H9 (cell line): ENCODE results near the gene MEA1. TPM values are rescaled to one million over a fixed set of nuclear protein-coding genes. Genes with fewer than 3 reads are reported as not detected.

Experiments
- DNase-seq: peaks from one replicate; pipeline ENCODE4 v3.0.0-alpha.2; 2017
- H2AFZ ChIP-seq: one replicate; pipeline ENCODE4 v1.6.1; 2013; ENCODE audit warnings: mild to moderate bottlenecking, low read length, control low read depth, moderate library complexity
- H2AK5ac ChIP-seq: 2 replicates; pipeline ENCODE4 v1.6.1; 2013; ENCODE audit warnings: low read length, control low read depth, mixed read lengths; ENCODE audit not compliant: insufficient read length
- H2BK120ac ChIP-seq: one replicate; pipeline ENCODE4 v1.6.1; 2013; ENCODE audit warnings: low read depth, mild to moderate bottlenecking, low read length, control low read depth, inconsistent platforms; ENCODE audit not compliant: poor library complexity, severe bottlenecking
- H2BK12ac ChIP-seq: 2 replicates; pipeline ENCODE4 v1.6.1; 2013; ENCODE audit warnings: low read length, control low read depth, mixed read lengths, low read depth; ENCODE audit not compliant: insufficient read length
- H2BK15ac ChIP-seq: 2 replicates; pipeline ENCODE4 v1.6.1; 2013; ENCODE audit warnings: low read depth, low read length, control low read depth
- H2BK20ac ChIP-seq: one replicate; pipeline ENCODE4 v1.6.1; 2013; ENCODE audit warnings: low read depth, mild to moderate bottlenecking, low read length, control low read depth, inconsistent platforms; ENCODE audit not compliant: poor library complexity, severe bottlenecking
- H2BK5ac ChIP-seq: 2 replicates; pipeline ENCODE4 v1.6.1; 2013; ENCODE audit warnings: low read length, control low read depth, mixed read lengths; ENCODE audit not compliant: insufficient read length
- H3K14ac ChIP-seq: 2 replicates; pipeline ENCODE4 v1.6.1; 2013; ENCODE audit warnings: low read length, control low read depth; ENCODE audit not compliant: insufficient read depth
- H3K18ac ChIP-seq: 2 replicates; pipeline ENCODE4 v1.6.1; 2013; ENCODE audit warnings: low read depth, mild to moderate bottlenecking, mixed read lengths, low read length, control low read depth; ENCODE audit not compliant: insufficient read length
- H3K23ac ChIP-seq: 2 replicates; pipeline ENCODE4 v1.6.1; 2013; ENCODE audit warnings: low read length, control low read depth, mixed read lengths, low read depth; ENCODE audit not compliant: insufficient read length
- H3K23me2 ChIP-seq: 2 replicates; pipeline ENCODE4 v1.6.1; 2013; ENCODE audit warnings: low read depth, mild to moderate bottlenecking, mixed read lengths, low read length, control low read depth; ENCODE audit not compliant: insufficient read length, poor library complexity, severe bottlenecking
- H3K27ac ChIP-seq: 2 replicates; pipeline ENCODE4 v1.5.1; 2013; ENCODE audit warnings: low read length, control low read depth, mixed read lengths, low read depth; ENCODE audit not compliant: insufficient read length
- H3K27me3 ChIP-seq: 2 replicates; pipeline ENCODE4 v1.6.1; 2013; ENCODE audit warnings: low read length, control low read depth, inconsistent platforms; ENCODE audit not compliant: insufficient read depth
- H3K4ac ChIP-seq: 2 replicates; pipeline ENCODE4 v1.6.1; 2013; ENCODE audit warnings: low read depth, mild to moderate bottlenecking, control low read depth, inconsistent platforms, low read length, moderate library complexity
- H3K4me1 ChIP-seq: 2 replicates; pipeline ENCODE4 v1.6.1; 2013; ENCODE audit warnings: low read length, control low read depth, inconsistent platforms; ENCODE audit not compliant: insufficient read depth
- H3K4me2 ChIP-seq: 2 replicates; pipeline ENCODE4 v1.6.1; 2013; ENCODE audit warnings: low read length, control low read depth, mixed read lengths; ENCODE audit not compliant: insufficient read length, insufficient read depth
- H3K56ac ChIP-seq: 2 replicates; pipeline ENCODE4 v1.6.1; 2013; ENCODE audit warnings: low read depth, mild to moderate bottlenecking, mixed read lengths, low read length, control low read depth; ENCODE audit not compliant: insufficient read length
- H3K79me1 ChIP-seq: 2 replicates; pipeline ENCODE4 v1.6.1; 2013; ENCODE audit warnings: low read depth, mild to moderate bottlenecking, moderate library complexity, low read length, control low read depth, inconsistent platforms; ENCODE audit not compliant: insufficient read depth, poor library complexity, severe bottlenecking
- H3K79me2 ChIP-seq: 2 replicates; pipeline ENCODE4 v1.6.1; 2013; ENCODE audit warnings: low read length, control low read depth, inconsistent platforms; ENCODE audit not compliant: insufficient read depth
- H3K9ac ChIP-seq: 2 replicates; pipeline ENCODE4 v1.6.1; 2013; ENCODE audit warnings: low read length, control low read depth, mixed read lengths; ENCODE audit not compliant: insufficient read length; ENCODE audit errors: extremely low read depth
- H3K9me3 ChIP-seq: one replicate; pipeline ENCODE4 v1.6.1; 2013; ENCODE audit warnings: low read depth, low read length, inconsistent platforms; ENCODE audit not compliant: control insufficient read depth
- H3T11ph ChIP-seq: one replicate; pipeline ENCODE4 v1.6.1; 2013; ENCODE audit warnings: mild to moderate bottlenecking, low read length, control low read depth, inconsistent platforms
- H4K20me1 ChIP-seq: one replicate; pipeline ENCODE4 v1.6.1; 2013; ENCODE audit not compliant: control insufficient read depth, insufficient read length, insufficient read depth
- H4K5ac ChIP-seq: 2 replicates; pipeline ENCODE4 v1.6.1; 2013; ENCODE audit warnings: low read depth, mild to moderate bottlenecking, mixed read lengths, low read length, control low read depth; ENCODE audit not compliant: insufficient read length
- H4K8ac ChIP-seq: replicated peaks from 2 replicates; pipeline ENCODE4 v1.6.1; 2013; ENCODE audit warnings: low read length, control low read depth, mixed read lengths, low read depth; ENCODE audit not compliant: insufficient read length
- H4K91ac ChIP-seq: 2 replicates; pipeline ENCODE4 v1.6.1; 2013; ENCODE audit warnings: low read depth, mild to moderate bottlenecking, moderate library complexity, mixed read lengths, low read length, control low read depth; ENCODE audit not compliant: insufficient read length
- H3K27ac Mint-ChIP-seq, 3 experiments: 2 replicates in 2 of 3; 3 replicates in 1 of 3; pipeline ENCODE4 v1.8.0; 2020 to 2021; ENCODE audit warnings: mixed read lengths in 3 of 3, mild to moderate bottlenecking in 1 of 3, moderate library complexity in 1 of 3
- H3K27me3 Mint-ChIP-seq: 2 replicates; pipeline ENCODE4 v1.8.0; 2021; ENCODE audit warnings: low read depth, mild to moderate bottlenecking, moderate library complexity, mixed read lengths
- H3K36me3 Mint-ChIP-seq, 3 experiments: 2 replicates in 2 of 3; 3 replicates in 1 of 3; pipeline ENCODE4 v1.8.0; 2020 to 2021; ENCODE audit warnings: low read depth in 3 of 3, mixed read lengths in 3 of 3; ENCODE audit not compliant: insufficient read depth in 1 of 3
- H3K4me1 Mint-ChIP-seq, 2 experiments: 2 replicates each; pipeline ENCODE4 v1.8.0; 2020; ENCODE audit warnings: mixed read lengths in 2 of 2
- H3K4me3 Mint-ChIP-seq, 2 experiments: 2 replicates in 1 of 2; 3 replicates in 1 of 2; pipeline ENCODE4 v1.8.0; 2020 to 2021; ENCODE audit warnings: mild to moderate bottlenecking in 2 of 2, mixed read lengths in 2 of 2, moderate library complexity in 1 of 2
- H3K9me3 Mint-ChIP-seq, 2 experiments: 2 replicates in 1 of 2; 3 replicates in 1 of 2; pipeline ENCODE4 v1.8.0; 2020; ENCODE audit warnings: mild to moderate bottlenecking in 2 of 2, mixed read lengths in 2 of 2, moderate library complexity in 1 of 2
- WGBS: extraction: QIAGEN DNeasy Blood & Tissue Kit; methylation state at CpG from one replicate; pipeline ENCODE4 v1.1.7; 2013; ENCODE audit warnings: missing lambda C conversion rate, low lambda C conversion rate, mixed read lengths; ENCODE audit not compliant: insufficient read length; ENCODE audit errors: extremely low coverage; 5-methylcytosine and 5-hydroxymethylcytosine counted together
- total RNA-seq: library from RNA; stranded (reverse); gene quantifications from 2 replicates; pipeline ENCODE4 v1.2.1, GENCODE V29; 2021
- TF ChIP-seq, protein P1 (sequence below): fragments of 200-600 bp; sonication (generic); conservative IDR thresholded peaks from 3 replicates; pipeline ENCODE4 v1.8.0; 2021; ENCODE audit warnings: antibody characterized with exemption, mild to moderate bottlenecking

The MEA1 gene
- total RNA-seq, 1 experiment from 2014 or later, result 113 TPM

GRCh38 chr6:42968783-42969182, 45.0 kb downstream of the MEA1 start:
- H3K18ac ChIP-seq, result no peak overlapping the region
- no peaks in the 10 kb centered on the region for H3K27me3 Mint-ChIP-seq
- no peak overlapping the region for H2AK5ac ChIP-seq
- no peak overlapping the region for H4K8ac ChIP-seq
- H2BK15ac ChIP-seq, result no peak overlapping the region
- H3K4ac ChIP-seq, result no peak overlapping the region
- H2AFZ ChIP-seq, result no peak overlapping the region
- H3K27ac ChIP-seq, result no peak overlapping the region
- H4K5ac ChIP-seq, result no peak overlapping the region
- TF ChIP-seq, protein P1, sequence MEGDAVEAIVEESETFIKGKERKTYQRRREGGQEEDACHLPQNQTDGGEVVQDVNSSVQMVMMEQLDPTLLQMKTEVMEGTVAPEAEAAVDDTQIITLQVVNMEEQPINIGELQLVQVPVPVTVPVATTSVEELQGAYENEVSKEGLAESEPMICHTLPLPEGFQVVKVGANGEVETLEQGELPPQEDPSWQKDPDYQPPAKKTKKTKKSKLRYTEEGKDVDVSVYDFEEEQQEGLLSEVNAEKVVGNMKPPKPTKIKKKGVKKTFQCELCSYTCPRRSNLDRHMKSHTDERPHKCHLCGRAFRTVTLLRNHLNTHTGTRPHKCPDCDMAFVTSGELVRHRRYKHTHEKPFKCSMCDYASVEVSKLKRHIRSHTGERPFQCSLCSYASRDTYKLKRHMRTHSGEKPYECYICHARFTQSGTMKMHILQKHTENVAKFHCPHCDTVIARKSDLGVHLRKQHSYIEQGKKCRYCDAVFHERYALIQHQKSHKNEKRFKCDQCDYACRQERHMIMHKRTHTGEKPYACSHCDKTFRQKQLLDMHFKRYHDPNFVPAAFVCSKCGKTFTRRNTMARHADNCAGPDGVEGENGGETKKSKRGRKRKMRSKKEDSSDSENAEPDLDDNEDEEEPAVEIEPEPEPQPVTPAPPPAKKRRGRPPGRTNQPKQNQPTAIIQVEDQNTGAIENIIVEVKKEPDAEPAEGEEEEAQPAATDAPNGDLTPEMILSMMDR, result no peak
- H4K91ac ChIP-seq, result no peak overlapping the region
- no peaks in the 10 kb centered on the region for H3K23me2 ChIP-seq
- no peak overlapping the region for H3K56ac ChIP-seq
- no CpG with 5 or more reads among the region's 4 CpGs for WGBS
- H3K4me2 ChIP-seq, result no peak overlapping the region
- H3K27ac Mint-ChIP-seq, result 0 out of 7 replicates have a peak overlapping the region, but pooled peaks of 1 of the 3 experiments have one; percentile 61
- peaks cover 0 to 31% (median 17%) of the 10 kb centered on the region in 3 experiments; a peak in 6 of 7 replicates for H3K36me3 Mint-ChIP-seq
- no peak overlapping the region for H2BK20ac ChIP-seq
- H3K4me1 ChIP-seq, result no peaks in the 10 kb centered on the region
- no peak for DNase-seq
- H3K4me3 Mint-ChIP-seq, result no peak overlapping the region
- no peak overlapping the region for H2BK5ac ChIP-seq
- no peak overlapping the region for H3K23ac ChIP-seq
- no peak overlapping the region for H2BK12ac ChIP-seq
- H3K9me3 Mint-ChIP-seq, result no peaks in the 10 kb centered on the region
- no peaks in the 10 kb centered on the region for H3K79me2 ChIP-seq
- H3K9ac ChIP-seq, result no peak overlapping the region
- H3K4me1 Mint-ChIP-seq, result no peaks in the 10 kb centered on the region
- H4K20me1 ChIP-seq, result no peaks in the 10 kb centered on the region
- no peak overlapping the region for H3T11ph ChIP-seq
- H3K14ac ChIP-seq, result no peak overlapping the region
- no peaks in the 10 kb centered on the region for H3K27me3 ChIP-seq
- no peaks in the 10 kb centered on the region for H3K79me1 ChIP-seq
- no peak overlapping the region for H2BK120ac ChIP-seq
- H3K9me3 ChIP-seq, result no peaks in the 10 kb centered on the region
